Stimulated activated naive CD4-positive, alpha-beta T cell treated with Interleukin-2 at 50 U/mL for 16 hours (primary cell): ENCODE data around the gene CZIB.
"Not testable (repeated sequence)": the region's sequence is repeated elsewhere in the genome, so short reads cannot be mapped to it uniquely, and the experiment has no call there.

Experiments
- DNase-seq: peaks from one replicate; lab custom pipeline; 2025; lab: John Stamatoyannopoulos, UW

CZIB gene

DNA sequence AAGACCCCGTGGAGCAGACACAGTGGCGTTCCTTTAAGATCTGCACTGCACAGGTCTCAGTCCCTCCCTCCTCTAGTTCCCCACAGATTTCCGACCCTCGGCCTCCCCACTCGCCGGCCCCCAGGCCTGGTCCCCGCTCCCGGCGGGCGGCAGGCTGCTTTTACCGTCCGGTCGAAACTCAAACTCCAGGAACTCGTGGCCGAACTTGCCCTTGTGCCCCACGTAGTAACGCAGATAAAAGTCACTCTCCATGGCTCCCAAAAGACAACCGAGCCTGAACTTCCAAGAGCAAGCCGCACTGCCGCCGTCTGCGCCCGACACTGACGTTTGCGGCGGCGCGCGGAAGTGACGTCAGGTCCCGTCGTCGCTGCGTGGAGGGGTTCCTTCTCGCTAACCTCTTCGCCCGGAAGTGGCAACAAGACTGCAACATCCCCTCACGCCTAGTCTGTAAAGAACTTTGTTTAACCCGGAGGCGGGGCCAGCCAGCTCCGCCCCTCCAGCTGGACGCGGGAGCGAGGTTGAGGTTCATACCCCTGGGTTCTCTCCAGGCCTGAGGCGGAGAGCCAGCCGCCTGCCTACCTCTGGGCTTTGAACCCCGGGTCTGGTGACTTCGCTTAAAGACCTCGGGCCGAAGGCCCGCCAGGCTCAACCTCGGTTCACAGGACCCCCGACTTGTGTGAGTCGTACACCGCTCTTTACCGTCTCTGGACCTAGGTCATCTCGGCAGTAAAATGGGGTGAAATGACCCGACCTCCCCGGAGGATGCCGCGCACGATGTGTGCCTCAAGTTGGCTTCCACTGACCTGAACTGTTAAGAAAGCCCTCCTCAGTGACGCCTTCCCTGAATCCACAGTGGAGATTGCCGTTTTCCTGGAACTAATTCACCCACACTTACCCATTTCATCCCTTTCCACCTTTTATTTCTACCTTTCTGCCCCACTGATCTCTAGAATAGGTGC lies 18.0 kb upstream of the CZIB start, which contains the start of gene MAGOH:
Gene MAGOH (minus strand): TSS at position 322 of the 959 bp plus-strand sequence. CDS start 70 bp downstream, at position 252.
- DNase-seq, result peak; percentile 92

DNA sequence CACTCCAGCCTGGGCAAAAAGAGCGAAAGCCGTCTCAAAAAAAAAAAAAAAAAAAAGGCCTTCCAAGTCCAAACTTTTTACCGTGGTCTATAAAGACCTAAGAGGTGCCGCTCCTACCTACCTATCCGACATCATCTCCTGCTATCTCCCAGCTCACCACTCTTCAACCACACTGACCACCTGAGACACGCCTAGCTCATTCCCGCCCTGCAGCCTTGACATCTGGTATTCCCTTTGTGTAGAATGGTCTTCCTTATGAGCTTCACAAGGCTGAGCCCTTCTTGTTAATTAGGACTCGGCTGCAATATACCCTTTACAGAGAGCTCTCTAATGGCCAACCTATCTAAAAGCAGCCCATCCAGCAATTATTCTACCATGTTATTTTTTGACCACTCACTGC lies 17.2 kb upstream of the CZIB start:
- DNase-seq, result no peak

DNA sequence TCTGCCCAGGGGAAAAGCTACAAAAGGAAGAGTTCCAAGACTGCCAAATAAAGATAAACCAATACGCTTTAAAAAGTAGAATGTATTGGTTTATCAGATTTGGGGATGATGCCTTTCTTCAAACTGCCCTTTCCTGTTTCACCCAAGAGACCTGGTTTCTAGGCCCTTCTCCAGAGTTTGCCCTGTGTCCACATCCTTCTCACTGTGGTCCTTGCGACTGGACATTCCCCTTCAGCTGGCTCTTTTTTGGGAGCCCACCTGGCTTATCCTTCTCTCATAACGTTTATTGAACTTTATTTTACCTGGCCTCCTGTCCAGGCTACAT lies 490 bp upstream of the CZIB start:
- DNase-seq, result no peak

DNA sequence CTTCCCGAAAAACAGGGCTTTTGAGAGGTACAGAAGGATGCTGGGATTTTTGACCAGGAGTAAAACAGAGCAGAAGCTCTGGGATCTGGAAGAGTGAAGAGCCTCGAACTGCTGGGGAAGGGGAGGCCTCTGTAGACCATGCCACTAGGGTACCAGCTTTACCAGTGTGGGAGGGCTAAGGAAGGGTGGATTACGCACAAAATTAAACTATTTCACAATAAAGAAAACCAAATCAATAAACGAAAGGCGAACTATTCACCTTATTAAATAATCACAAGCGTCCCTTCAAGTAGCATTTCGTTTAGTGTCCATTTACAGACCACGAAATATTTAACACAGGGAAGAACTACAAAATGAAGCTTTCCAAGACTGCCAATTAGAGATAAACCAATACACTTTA lies 723 bp downstream of the CZIB start:
- DNase-seq, result no peak

DNA sequence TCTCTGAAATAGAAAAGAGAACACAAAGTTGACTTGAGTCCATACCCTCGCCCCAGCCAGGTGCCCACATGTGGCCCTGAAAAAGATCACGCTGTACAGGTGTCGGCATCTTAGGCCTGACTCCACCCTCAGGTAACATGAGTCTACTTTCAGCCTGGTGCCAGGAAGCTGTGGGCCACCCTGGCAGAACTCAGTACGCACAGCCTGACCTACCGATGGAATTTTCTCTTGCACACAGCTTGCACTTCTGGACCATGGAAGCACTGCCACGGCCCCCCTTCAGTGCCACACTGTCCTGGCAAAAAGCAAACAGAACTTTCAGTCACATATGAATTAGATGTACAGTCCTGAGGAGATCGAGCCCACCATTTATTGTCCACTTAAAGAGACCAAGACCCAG lies 2.2 kb downstream of the CZIB start:
- DNase-seq, result no peak

DNA sequence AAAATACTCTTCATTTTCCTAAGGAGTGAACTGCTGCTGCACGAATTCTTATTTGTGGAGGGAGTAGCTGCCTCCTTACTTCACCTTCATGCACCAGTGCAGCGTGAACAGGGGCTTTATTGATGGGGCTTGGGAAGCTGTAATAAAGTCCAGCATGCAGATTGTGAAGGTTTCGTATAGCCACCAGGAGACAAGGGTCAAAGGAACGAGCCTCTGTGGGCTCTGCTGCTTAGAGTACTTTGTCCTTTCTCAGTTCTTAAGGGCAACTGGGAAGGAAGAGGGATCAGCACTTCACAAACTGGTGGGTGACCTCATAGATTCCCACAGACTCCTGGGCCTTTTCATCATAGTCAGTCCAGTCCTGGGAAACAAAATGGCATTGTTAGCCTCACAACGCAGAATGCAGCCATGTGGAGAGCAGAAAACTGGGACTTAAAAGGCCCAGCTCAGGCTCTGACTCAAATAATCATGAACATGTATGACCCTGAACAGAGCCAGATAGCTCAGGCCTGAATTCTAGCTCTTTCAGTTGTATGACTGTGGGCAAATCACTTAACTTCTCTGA lies 6.0 kb downstream of the CZIB start:
- DNase-seq, result no peak

DNA sequence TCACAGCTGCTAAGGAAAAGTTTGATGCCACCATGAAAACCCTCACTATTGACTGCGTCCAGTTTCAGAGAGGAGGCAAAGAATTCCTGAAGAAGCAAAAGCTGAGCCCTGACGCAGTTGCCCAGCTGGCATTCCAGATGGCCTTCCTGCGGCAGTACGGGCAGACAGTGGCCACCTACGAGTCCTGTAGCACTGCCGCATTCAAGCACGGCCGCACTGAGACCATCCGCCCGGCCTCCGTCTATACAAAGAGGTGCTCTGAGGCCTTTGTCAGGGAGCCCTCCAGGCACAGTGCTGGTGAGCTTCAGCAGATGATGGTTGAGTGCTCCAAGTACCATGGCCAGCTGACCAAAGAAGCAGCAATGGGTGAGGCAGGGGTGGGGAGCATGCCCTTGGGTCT lies 9.5 kb downstream of the CZIB start:
- DNase-seq, result no peak

DNA sequence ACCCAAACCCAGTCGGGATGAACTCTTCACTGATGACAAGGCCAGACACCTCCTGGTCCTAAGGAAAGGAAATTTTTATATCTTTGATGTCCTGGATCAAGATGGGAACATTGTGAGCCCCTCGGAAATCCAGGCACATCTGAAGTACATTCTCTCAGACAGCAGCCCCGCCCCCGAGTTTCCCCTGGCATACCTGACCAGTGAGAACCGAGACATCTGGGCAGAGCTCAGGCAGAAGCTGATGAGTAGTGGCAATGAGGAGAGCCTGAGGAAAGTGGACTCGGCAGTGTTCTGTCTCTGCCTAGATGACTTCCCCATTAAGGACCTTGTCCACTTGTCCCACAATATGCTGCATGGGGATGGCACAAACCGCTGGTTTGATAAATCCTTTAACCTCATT lies 10.1 kb downstream of the CZIB start:
- DNase-seq, result no peak

DNA sequence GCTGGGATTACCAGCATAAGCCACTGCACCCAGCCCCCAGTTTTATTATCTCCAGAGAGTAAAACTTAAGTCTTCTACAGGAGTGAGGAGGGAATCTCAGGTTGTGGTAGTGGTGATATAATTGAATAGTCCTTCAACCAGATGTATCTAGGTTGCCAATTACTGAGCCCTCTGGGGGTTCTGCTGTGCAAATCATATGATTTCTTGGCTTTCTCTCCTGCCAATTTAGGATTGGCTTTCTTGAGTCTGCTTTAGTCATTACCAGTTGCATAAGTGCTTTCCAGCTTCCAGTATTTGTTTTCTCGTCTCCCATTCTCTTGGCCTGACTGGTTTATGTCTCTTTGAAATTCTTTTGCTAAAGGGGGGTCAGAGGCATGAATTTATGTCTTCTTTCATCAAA lies 12.7 kb downstream of the CZIB start:
- DNase-seq, result no peak

DNA sequence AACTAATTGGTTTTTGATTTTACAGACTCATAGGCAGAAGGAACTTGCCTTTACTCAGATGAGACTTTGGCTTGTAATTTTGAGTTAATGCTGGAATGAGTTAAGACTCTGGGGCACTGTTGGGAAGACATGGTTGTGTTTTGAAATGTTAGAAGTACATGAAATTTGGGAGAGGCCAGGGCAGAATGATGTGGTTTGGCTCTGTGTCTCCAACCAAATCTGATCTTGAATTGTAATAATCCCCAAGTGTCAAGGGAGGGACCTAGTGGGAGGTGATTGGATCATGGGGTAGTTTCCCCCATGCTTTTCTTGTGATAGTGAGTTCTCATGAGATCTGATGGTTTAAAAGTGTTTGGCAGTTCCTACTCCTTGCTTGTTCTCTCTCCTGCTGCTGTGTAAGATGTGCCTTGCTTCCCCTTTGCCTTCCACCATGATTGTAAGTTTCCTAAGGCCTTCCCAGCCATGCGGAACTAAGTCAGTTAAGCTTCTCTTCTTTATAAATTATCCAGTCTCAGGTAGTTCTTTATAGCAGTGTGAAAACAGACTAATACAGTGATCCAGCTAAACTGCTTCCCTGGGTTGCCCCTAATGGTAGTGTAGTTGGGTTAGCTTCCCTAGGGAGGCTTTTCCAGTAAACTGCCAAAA lies 13.6 kb downstream of the CZIB start:
- no peak for DNase-seq

DNA sequence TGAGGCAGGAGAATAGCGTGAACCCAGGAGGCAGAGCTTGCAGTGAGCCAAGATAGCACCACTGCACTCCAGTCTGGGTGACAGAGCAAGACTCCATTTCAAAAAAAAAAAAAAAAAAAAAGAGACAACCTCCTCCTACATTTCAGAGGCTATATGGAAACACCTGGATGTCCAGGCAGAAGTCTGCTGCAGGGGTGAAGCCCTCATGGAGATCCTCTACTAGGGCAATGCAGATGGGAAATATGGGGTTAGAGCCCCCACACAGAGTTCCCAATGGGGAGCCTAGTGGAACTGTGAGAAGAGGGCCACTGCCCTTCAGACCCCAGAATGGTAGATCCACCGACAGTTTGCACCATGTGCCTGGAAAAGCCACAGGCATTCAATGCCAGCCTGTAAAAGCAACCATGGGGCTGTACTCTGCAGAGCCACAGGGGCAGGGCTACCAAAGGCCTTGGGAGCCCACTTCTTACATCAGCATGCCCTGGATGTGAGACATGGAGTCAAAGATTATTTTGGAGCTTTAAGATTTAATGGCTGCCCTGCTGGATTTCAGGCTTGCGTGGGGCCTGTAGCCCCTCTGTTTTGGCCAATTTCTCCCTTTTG lies 14.2 kb downstream of the CZIB start:
- not testable (repeated sequence) for DNase-seq

DNA sequence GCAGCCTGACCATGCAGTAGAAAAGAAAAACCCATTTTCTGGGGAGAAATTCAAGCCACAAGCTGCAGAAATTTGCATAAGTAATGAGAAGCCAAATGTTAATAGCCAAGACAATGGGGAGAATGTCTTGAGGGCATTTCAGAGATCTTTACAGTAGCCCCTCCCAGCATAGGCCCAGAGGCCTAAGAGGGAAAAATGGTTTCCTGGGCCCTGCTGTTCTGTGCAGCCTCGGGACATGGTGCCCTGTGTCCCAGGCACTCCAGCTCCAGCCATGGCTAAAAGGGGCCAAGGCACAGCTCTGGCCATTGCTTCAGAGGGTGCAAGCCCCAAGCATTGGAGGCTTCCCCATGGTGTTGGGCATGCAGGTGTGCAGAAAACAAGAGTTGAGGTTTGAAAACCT lies 14.9 kb downstream of the CZIB start:
- not testable (repeated sequence) for DNase-seq

DNA sequence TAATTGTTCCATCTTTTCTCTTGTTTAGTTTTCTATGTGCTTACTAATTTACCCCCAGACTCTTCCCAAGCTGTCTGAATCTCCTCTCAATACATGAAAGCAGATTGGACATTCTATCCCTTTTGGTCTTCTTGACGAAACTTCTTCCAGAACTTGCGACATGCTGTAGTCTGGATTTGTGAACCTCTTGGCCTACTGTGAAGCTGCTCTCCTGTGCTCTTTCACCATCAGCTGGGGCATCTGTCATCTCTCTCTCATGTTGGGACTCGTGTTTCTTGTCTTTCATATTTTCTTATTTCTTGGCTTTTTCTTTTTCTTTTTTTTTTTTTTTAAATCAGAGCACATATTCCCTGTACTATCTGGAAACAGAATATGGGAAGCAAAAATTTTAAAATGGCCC lies 17.0 kb downstream of the CZIB start:
- DNase-seq, result no peak

DNA sequence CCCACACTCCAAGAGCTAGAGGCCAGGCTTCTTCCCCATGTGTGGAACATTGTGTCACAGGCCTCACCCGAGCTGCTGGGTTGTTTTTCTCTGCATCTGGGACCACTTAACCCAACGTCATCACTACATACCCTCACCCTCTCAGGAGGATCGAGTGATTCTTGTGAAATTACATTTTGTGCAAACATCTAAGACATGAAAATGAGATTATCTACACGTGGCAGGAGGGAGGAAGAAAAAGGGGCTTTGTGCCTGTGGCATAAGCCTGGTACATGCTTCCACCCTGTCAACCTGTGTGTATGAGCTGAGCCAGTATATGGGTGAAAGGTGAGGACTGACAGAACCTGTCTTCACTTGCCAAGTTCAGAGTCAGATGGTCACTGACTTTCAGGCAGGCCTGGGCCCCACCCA lies 22.2 kb downstream of the CZIB start:
- DNase-seq, result no peak

DNA sequence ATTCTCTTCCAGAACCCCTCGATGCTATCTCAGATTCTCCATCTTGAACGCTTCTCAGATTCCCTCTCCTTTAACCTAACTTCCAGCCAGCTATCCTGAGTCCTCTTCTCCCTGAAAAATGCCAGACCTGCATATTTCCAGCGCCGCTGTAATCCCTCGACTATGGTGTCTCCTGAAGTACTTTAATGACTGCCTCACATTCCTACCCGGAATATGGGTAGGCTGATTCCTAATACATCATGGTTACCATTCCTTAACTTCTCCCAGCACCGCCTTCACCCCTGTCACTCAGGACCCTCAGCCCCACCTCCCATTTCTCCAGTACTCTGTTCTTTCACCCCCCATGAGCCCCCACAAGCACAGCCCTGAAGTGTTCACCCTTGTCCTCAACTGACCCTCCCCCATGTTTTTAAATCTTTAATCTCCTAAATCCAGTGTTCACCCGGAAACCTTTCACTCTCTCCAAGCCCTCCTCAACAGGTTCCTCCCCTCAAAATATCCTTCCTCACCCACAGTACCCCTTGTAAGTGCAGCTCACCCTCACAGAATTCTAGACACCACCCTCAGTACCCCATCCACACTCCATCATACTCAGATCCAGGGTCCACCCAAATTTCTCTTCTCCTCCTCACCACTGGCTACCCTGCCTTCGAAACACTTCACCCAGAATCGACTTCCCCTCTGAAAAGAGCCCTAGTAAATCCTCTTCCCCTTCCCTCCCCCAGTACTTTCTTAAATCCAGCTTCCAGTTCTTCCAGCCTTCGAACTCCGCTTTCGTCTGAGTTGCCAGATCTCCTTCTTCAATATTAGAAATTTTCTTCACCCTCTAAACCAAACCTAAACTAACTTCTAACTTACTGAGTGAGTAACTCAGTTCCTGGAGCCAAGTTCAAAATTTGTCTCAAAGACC lies 22.9 kb downstream of the CZIB start:
- DNase-seq, result no peak

DNA sequence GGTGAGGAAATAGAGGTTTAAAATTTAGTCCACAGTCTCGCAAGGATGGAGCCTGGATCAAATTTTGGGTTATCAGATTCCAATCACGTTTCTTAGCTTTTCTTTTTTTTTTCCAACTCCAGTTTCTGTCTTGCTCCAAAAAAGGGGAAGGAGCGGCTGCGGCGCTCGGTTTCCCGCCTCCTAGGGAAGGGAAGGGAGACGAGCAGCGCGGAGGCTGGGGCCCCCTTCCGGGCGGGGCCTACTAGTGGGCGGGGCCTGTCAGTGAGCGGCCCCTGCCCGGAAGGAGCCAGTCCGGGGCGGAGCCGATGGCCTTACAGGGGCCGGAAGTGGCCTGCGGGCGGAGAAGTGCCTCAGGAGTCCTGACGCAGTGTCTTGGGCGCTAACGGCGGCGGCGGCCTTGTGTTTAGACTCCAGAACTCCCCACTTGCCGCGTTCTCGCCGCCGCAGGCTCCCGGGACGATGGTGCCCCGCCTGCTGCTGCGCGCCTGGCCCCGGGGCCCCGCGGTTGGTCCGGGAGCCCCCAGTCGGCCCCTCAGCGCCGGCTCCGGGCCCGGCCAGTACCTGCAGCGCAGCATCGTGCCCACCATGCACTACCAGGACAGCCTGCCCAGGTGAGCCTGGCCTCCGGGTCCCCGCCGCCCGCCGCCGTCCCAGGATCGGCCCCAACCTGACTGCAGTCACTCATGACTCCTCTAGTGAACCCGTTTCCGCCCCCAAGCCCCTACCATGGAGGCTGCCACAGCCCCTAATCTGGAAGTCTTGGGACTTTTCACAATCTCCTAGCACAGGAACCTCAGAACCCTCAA lies 23.7 kb downstream of the CZIB start, which contains the start of gene CPT2:
Gene CPT2 (plus strand): TSS at position 340 of the 806 bp plus-strand sequence. CDS start 120 bp downstream, at position 460.
- peak; percentile 89 for DNase-seq

DNA sequence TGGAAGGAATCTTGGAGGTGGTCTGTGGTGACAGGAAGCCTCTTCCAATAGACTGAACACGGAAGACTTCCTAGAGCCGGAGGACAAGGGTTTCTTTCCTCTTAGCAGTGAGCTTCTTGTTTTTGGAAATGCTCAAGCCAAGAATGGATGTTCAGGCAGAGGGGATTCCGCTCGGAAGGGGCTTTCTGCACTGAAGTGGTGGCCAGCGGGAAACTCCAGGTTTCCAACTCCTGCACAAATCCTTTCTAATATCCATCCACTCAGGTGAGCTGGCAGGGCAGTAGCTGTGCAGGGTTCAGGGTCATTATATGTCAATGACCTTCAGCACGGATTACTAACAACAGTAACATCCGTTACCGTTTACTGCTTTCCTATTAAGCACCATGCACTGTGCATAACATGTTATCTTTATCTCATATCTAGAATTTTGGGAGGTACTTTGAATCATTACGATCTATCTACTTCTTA lies 24.4 kb downstream of the CZIB start:
- DNase-seq, result no peak

DNA sequence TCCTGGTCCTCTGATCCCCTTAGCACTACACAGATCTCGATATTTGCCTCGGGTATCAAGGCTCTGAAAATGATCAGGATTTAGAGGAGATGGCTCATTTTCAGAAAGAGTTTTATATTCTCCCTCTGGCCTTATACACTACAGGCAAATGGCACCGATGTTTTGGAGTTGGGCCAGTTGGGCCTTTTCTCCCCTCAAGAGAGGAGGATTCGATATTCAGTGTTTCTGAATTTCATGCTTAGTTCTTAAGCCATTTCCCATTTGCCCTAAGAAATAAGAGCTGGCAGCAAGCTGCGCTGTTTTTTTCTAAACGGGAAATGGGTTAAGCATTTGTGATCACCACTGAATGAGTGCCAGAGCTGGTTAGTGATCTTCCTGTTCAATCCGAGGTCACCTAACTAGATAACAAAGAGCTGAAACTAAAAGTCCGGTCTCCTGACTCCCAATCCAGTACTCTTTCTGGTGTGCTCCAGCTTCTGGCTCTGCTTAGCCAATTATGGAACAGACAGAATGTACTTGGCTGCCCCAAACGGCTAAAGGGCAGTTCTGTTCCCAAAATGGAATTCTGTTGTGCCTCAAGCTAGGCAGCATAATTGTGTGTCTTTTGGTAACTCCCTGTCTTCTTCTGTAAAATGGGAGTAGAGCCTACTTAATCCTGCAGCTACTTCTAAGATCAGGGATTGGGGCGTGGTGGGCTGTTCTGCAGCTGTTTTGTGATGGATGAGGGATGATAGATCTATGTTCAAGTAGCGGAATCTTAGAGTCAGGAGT lies 25.0 kb downstream of the CZIB start:
- no peak for DNase-seq

DNA sequence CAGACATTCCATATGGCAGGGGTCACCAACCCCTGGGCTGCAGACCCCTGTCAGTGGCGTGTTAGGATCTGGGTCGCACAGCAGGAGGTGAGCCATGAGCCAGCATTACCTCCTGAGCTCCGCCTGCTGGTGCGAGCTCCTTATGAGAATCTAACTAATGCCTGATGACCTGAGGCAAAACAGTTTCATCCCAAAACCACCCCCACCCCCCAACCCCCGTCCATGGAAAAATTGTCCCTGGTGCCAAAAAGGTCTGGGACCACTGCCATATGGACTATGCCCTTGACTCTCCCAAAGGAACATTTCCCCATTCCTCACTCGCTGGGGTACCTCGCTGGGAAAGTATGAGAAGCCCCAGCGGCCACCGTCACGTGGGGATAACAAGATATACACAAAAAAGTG lies 30.2 kb downstream of the CZIB start:
- DNase-seq, result no peak

DNA sequence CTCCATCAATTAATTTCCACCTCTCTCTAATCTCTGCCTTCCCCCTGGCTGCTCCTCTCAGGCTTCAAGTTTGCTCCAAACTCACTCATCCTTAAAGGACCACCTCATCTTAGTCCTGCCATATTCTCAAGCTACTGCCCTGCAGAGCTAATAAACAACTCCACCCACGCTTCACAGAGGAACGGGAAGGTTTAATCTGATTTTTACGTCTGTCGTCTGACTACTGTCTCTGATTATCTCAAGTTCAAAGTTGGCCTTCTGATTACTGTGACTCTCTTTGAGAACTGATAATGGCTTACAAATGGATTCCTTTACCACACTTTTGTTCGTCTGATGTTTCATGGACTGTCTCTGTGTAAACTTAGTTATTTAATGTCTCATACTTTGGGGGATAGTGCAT lies 31.4 kb downstream of the CZIB start:
- DNase-seq, result no peak
